ENCODE measurements around the gene TRIOBP. TPM values are rescaled to one million over a fixed set of nuclear protein-coding genes. Genes with fewer than 3 reads are reported as not detected.

Gene TRIOBP
- total and polyA plus RNA-seq, 2 of the 13 experiments (the other 11 are each of a cell fraction or from before 2014, with no cell fraction given) = 6.1 to 15.4 TPM

DNA sequence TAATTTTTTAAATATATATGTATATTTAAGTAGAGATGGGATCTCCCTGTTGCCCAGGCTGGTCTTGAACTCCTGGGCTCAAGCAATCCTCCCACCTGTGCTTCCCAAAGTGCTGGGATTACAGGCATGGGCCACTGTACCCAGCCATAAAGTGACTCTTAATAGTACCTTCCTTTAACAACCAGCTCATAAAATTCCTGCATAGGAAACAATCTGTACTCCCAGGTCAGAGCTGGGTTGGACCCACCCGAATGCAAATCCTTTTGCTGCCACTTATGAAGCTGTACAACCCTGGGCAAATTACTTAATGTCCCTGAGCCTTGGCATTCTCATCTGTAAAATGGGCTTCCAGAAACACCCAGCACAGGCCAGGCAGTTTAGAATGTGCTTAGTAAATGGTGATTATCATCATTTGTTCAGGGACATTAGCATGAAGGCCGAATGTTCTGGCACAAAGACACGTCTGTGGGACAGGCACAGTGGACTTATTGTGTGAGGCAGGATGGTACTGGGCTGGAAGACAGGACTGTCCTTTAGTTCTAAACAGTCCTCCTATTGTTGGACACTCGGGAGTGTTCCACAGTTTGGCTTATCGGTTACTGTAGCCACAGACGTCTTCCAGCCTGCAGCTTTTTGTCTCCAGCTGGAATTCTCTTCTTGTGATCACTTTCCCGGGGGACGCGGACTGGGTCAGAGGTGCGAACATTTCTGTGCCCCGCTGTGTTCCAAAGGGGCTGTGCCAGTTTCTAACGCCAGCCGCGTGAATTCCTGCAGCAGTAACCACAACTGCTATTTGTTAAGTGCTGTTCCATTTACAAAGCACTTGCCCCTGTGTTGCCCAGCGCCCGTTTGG lies 32.4 kb upstream of the TRIOBP start (continued):
- no peak for TF ChIP-seq GMEB2 (CRISPR knock-in tag; IDR thresholded peaks at IDR 0.05; ENCODE audit: low read depth)
- no peak for TF ChIP-seq RORA (CRISPR knock-in tag; IDR thresholded peaks at IDR 0.05)
- TF ChIP-seq RBM22 (optimal IDR thresholded peaks at IDR 0.05; ENCODE audit: low read length) = peak; percentile 63
- TF ChIP-seq ATF7 (IDR thresholded peaks at IDR 0.05) = no peak
- no peak for TF ChIP-seq ATF7 (CRISPR knock-in tag; IDR thresholded peaks at IDR 0.05)
- no peak for TF ChIP-seq RAD51 (IDR thresholded peaks at IDR 0.05; ENCODE audit: borderline replicate concordance)
- TF ChIP-seq, protein P1, sequence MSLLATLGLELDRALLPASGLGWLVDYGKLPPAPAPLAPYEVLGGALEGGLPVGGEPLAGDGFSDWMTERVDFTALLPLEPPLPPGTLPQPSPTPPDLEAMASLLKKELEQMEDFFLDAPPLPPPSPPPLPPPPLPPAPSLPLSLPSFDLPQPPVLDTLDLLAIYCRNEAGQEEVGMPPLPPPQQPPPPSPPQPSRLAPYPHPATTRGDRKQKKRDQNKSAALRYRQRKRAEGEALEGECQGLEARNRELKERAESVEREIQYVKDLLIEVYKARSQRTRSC (CRISPR knock-in tag; IDR thresholded peaks at IDR 0.05; ENCODE audit: low read depth) = no peak
- peak; percentile 94 for TF ChIP-seq RCOR2 (CRISPR knock-in tag; IDR thresholded peaks at IDR 0.05)
- no peak for TF ChIP-seq ZNF737 (CRISPR knock-in tag; IDR thresholded peaks at IDR 0.05; ENCODE audit: borderline replicate concordance)
- no peak for TF ChIP-seq ATAD3A (CRISPR knock-in tag; IDR thresholded peaks at IDR 0.05)
- no peak for TF ChIP-seq SYNCRIP (IDR thresholded peaks at IDR 0.05; ENCODE audit: insufficient read depth, low read depth, low read length)
- TF ChIP-seq ZNF121 (CRISPR knock-in tag; IDR thresholded peaks at IDR 0.05) = peak; percentile 23; the same call in 1 of the 2 replicates
- TF ChIP-seq SSRP1 (CRISPR knock-in tag; IDR thresholded peaks at IDR 0.05) = 0 out of 2 replicates have a peak, but pooled peaks have one; percentile 49
- TF ChIP-seq ZMYM3 (CRISPR knock-in tag; IDR thresholded peaks at IDR 0.05) = peak; percentile 93
- no peak for TF ChIP-seq KDM3A (CRISPR knock-in tag; IDR thresholded peaks at IDR 0.05; ENCODE audit: low read depth)
- 0 out of 2 replicates have a peak, but pooled peaks have one; percentile 33 for TF ChIP-seq ZNF780A (CRISPR knock-in tag; IDR thresholded peaks at IDR 0.05)
- TF ChIP-seq ZNF24 (IDR thresholded peaks at IDR 0.05) = peak; percentile 27; the same call in 1 of the 2 replicates
- TF ChIP-seq ZNF788 (CRISPR knock-in tag; IDR thresholded peaks at IDR 0.05; ENCODE audit: borderline replicate concordance) = no peak
